Mammary epithelial cell (primary cell): Measurements from ENCODE around the gene RAC2.

Experiments used
- EZH2 ChIP-seq: IDR thresholded peaks from 2 replicates; pipeline ENCODE4 v1.6.1; 2012; ENCODE audit warnings: low read length, inconsistent platforms, borderline replicate concordance
- TF ChIP-seq, protein P1 (sequence below), 2 donors: IDR thresholded peaks in 1 of 2; conservative IDR thresholded peaks in 1 of 2; 2 replicates each; pipeline ENCODE4 v1.5.1; 2011 to 2012; ENCODE audit warnings: inconsistent platforms in 2 of 2, low read length in 2 of 2, mild to moderate bottlenecking in 2 of 2, control low read depth in 1 of 2, low read depth in 1 of 2; ENCODE audit not compliant: insufficient read depth in 1 of 2; ENCODE audit errors: extremely low read depth in 1 of 2

DNA sequence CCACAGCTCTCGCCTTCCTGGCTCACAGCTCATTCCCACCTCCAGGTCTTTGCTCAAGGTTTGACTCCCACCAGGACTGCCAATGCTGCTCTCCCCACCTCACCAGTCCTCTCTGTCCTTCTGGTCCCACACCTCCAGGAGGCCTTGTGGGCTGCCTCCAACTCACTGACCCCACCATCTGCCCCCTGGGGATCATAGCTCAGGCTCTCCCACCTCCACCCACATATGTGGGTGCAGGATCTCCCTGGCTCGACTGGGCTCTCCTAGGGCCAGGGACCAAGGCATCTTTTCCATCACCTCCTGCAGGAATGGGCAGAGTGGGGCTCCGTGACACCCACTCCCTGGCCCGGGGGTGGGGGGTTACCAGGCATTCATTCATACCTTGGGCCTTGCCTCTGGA, 18.0 kb downstream of the RAC2 start:
- TF ChIP-seq, protein P1, sequence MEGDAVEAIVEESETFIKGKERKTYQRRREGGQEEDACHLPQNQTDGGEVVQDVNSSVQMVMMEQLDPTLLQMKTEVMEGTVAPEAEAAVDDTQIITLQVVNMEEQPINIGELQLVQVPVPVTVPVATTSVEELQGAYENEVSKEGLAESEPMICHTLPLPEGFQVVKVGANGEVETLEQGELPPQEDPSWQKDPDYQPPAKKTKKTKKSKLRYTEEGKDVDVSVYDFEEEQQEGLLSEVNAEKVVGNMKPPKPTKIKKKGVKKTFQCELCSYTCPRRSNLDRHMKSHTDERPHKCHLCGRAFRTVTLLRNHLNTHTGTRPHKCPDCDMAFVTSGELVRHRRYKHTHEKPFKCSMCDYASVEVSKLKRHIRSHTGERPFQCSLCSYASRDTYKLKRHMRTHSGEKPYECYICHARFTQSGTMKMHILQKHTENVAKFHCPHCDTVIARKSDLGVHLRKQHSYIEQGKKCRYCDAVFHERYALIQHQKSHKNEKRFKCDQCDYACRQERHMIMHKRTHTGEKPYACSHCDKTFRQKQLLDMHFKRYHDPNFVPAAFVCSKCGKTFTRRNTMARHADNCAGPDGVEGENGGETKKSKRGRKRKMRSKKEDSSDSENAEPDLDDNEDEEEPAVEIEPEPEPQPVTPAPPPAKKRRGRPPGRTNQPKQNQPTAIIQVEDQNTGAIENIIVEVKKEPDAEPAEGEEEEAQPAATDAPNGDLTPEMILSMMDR (conservative IDR thresholded peaks at IDR 0.05 in 1 of 2, IDR thresholded peaks at IDR 0.05 in 1 of 2; ENCODE audit: extremely low read depth in 1 of 2, insufficient read depth in 1 of 2, low read depth in 1 of 2, low read length in 2 of 2): no peak
- TF ChIP-seq EZH2: no peak
